Measurements from ENCODE around the gene TUBA3C.

The TUBA3C gene

GRCh38 chr13:19183676-19184075 is 2.1 kb upstream of the TUBA3C start:
- Histone ChIP-seq H3K9me3 (ENCODE audit: insufficient read depth, low read length) (no peaks in the 10 kb centered on the region), H3F3A (ENCODE audit: insufficient read depth) (no peaks in the 10 kb centered on the region), H3K9ac (ENCODE audit: low read length) (no peak overlapping the region), H3K4me3 (ENCODE audit: insufficient read depth, low read length, poor library complexity, severe bottlenecking) (no peak overlapping the region), H3K79me2 (ENCODE audit: insufficient read depth, low read length) (no peaks in the 10 kb centered on the region), H2AFZ (ENCODE audit: low read depth, low read length, severe bottlenecking) (no peak overlapping the region), H3K4me2 (ENCODE audit: low read depth, low read length, poor library complexity, severe bottlenecking) (no peak overlapping the region), H3K36me3 (ENCODE audit: low read length) (no peaks in the 10 kb centered on the region), H3K27me3 (ENCODE audit: low read length) (no peaks in the 10 kb centered on the region), H3K9me2 (replicated peaks; ENCODE audit: insufficient read depth, low read length) (no peaks in the 10 kb centered on the region), H4K20me1 (ENCODE audit: low read depth, low read length) (no peaks in the 10 kb centered on the region), H3K27ac (ENCODE audit: low read depth, low read length) (no peak overlapping the region)
- TF ChIP-seq CTCF (IDR thresholded peaks at IDR 0.05; ENCODE audit: insufficient read depth, low read length, poor library complexity, severe bottlenecking) (no peak), EZH2phosphoT487 (conservative IDR thresholded peaks at IDR 0.05; ENCODE audit: low read length) (no peak)

- H3K9me3 ChIP-seq (ENCODE audit: insufficient read depth, low read length), result no peaks in the 10 kb centered on the region
- no peak overlapping the region for H3K4me2 ChIP-seq (ENCODE audit: low read depth, low read length, poor library complexity, severe bottlenecking)
- no peaks in the 10 kb centered on the region for H3K36me3 ChIP-seq (ENCODE audit: low read length)
- no peaks in the 10 kb centered on the region for H3K79me2 ChIP-seq (ENCODE audit: insufficient read depth, low read length)
- no peaks in the 10 kb centered on the region for H3K9me2 ChIP-seq (replicated peaks; ENCODE audit: insufficient read depth, low read length)
- no peak overlapping the region for H3K9ac ChIP-seq (ENCODE audit: low read length)
- no peaks in the 10 kb centered on the region for H4K20me1 ChIP-seq (ENCODE audit: low read depth, low read length)
- no peaks in the 10 kb centered on the region for H3K27me3 ChIP-seq (ENCODE audit: low read length)
- no peak for TF ChIP-seq CTCF (IDR thresholded peaks at IDR 0.05; ENCODE audit: insufficient read depth, low read length, poor library complexity, severe bottlenecking)
- no peak for TF ChIP-seq EZH2phosphoT487 (conservative IDR thresholded peaks at IDR 0.05; ENCODE audit: low read length)
- no peaks in the 10 kb centered on the region for H3F3A ChIP-seq (ENCODE audit: insufficient read depth)
- H3K4me3 ChIP-seq (ENCODE audit: insufficient read depth, low read length, poor library complexity, severe bottlenecking), result no peak overlapping the region
- no peak overlapping the region for H3K27ac ChIP-seq (ENCODE audit: low read depth, low read length)
- H2AFZ ChIP-seq (ENCODE audit: low read depth, low read length, severe bottlenecking), result no peak overlapping the region
Measured at GRCh38 chr13:19182536-19182935, 912 bp upstream of the TUBA3C start.

- Histone ChIP-seq H3K4me3 (ENCODE audit: insufficient read depth, low read length, poor library complexity, severe bottlenecking) (no peak overlapping the region), H3K4me2 (ENCODE audit: low read depth, low read length, poor library complexity, severe bottlenecking) (no peak overlapping the region), H3K27me3 (ENCODE audit: low read length) (no peaks in the 10 kb centered on the region), H3K9me3 (ENCODE audit: insufficient read depth, low read length) (no peaks in the 10 kb centered on the region), H3F3A (ENCODE audit: insufficient read depth) (no peaks in the 10 kb centered on the region), H3K9me2 (replicated peaks; ENCODE audit: insufficient read depth, low read length) (no peaks in the 10 kb centered on the region), H3K9ac (ENCODE audit: low read length) (no peak overlapping the region), H3K27ac (ENCODE audit: low read depth, low read length) (no peak overlapping the region), H4K20me1 (ENCODE audit: low read depth, low read length) (no peaks in the 10 kb centered on the region), H3K79me2 (ENCODE audit: insufficient read depth, low read length) (no peaks in the 10 kb centered on the region), H2AFZ (ENCODE audit: low read depth, low read length, severe bottlenecking) (no peak overlapping the region), H3K36me3 (ENCODE audit: low read length) (no peaks in the 10 kb centered on the region)
- TF ChIP-seq CTCF (IDR thresholded peaks at IDR 0.05; ENCODE audit: insufficient read depth, low read length, poor library complexity, severe bottlenecking), result no peak
Measured at GRCh38 chr13:19181021-19181620, 503 bp downstream of the TUBA3C start.
